Measurements from ENCODE around the gene GPC5.
"Not testable (repeated sequence)": the region's sequence is repeated elsewhere in the genome, so short reads cannot be mapped to it uniquely, and the experiment has no call there.

GPC5 gene

DNA sequence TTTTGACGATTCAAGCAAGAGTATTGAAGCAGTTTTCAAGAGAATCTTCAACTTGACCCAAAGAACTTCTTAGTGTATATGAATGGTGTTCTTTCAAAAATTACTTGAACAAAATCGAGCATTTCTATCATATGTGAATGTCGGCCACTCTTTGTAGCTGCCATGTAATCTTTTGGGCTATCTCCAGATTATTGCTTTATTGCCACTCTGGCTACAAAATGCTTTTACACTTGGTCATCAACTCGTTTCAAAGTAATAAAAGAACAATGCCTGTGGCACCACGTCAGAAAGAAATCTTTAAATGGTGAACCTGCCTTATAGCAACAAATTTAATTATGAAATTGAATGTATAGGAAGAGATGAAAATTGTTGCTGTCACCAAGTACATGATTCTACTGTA, 834.5 kb downstream of the GPC5 start:
- no peaks in the 10 kb centered on the region for H3K36me3 ChIP-seq (ENCODE audit: control insufficient read depth in 1 of 2, insufficient read depth in 2 of 2, low read length in 2 of 2)
- H3K4me3 ChIP-seq (ENCODE audit: low read depth in 1 of 2, low read length in 2 of 2), result no peak overlapping the region
- H3K4me1 ChIP-seq (ENCODE audit: control insufficient read depth in 1 of 2, insufficient read depth in 2 of 2, low read length in 2 of 2), result no peaks in the 10 kb centered on the region
- H3K9me3 ChIP-seq (ENCODE audit: control insufficient read depth in 1 of 2, low read length in 2 of 2), result no peaks in the 10 kb centered on the region
- no peaks in the 10 kb centered on the region for H3K27me3 ChIP-seq (ENCODE audit: low read depth, low read length)
- no peak overlapping the region for H3K27ac ChIP-seq (ENCODE audit: low read length)

DNA sequence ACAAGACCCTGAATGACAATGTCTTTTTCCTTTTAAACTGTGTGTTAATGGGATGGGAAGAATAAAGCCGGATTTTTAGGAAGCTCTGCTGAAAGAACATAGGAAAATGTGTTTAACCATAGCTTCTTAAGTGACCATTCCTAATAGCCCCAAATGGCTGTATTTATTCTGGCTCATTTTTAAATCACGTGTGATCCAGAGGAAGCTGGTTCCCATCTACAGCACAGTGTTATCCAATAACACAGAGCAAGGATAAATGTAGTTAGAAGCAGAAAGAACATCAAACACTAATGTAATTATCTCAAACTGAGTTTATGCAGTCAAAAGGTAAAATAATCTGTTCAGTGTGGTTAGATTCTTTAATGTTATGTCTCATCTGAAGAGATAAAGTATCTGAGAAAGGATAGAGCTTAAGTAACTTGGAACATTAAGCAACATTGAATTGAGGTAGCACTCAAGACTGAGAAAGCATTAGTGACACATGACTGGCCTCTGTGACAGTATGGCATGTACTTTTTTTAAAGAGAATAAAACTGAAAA, 853.3 kb downstream of the GPC5 start:
- no peaks in the 10 kb centered on the region for H3K27me3 ChIP-seq (ENCODE audit: low read depth, low read length)
- no peaks in the 10 kb centered on the region for H3K36me3 ChIP-seq (ENCODE audit: control insufficient read depth in 1 of 2, insufficient read depth in 2 of 2, low read length in 2 of 2)
- no peaks in the 10 kb centered on the region for H3K4me1 ChIP-seq (ENCODE audit: control insufficient read depth in 1 of 2, insufficient read depth in 2 of 2, low read length in 2 of 2)
- H3K9me3 ChIP-seq (ENCODE audit: control insufficient read depth in 1 of 2, low read length in 2 of 2), result no peaks in the 10 kb centered on the region
- H3K27ac ChIP-seq (ENCODE audit: low read length), result no peak overlapping the region
- H3K4me3 ChIP-seq (ENCODE audit: low read depth in 1 of 2, low read length in 2 of 2), result no peak overlapping the region

DNA sequence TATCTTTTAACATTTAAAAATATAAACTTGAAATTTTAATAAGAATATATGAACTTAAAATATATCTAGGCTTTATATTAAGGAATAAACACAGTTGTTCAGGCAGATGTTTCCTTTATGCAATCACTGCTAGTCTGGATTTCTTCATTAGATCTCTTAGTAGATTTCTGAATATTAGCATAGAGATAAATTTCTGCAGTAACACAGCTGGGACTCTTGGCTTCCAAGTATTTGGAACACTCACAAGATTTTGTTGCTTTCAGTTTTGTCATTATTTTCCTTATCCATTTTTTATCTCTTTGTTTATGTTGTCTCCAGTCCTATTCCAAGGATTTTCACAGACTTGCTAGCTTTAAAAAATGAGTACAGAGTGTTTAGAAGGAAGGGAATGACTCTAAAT, 857.1 kb downstream of the GPC5 start:
- Histone ChIP-seq H3K4me1 (ENCODE audit: control insufficient read depth in 1 of 2, insufficient read depth in 2 of 2, low read length in 2 of 2) (no peaks in the 10 kb centered on the region), H3K9me3 (ENCODE audit: control insufficient read depth in 1 of 2, low read length in 2 of 2) (no peaks in the 10 kb centered on the region), H3K27ac (ENCODE audit: low read length) (no peak overlapping the region), H3K4me3 (ENCODE audit: low read depth in 1 of 2, low read length in 2 of 2) (no peak overlapping the region), H3K36me3 (ENCODE audit: control insufficient read depth in 1 of 2, insufficient read depth in 2 of 2, low read length in 2 of 2) (no peaks in the 10 kb centered on the region), H3K27me3 (ENCODE audit: low read depth, low read length) (no peaks in the 10 kb centered on the region)

DNA sequence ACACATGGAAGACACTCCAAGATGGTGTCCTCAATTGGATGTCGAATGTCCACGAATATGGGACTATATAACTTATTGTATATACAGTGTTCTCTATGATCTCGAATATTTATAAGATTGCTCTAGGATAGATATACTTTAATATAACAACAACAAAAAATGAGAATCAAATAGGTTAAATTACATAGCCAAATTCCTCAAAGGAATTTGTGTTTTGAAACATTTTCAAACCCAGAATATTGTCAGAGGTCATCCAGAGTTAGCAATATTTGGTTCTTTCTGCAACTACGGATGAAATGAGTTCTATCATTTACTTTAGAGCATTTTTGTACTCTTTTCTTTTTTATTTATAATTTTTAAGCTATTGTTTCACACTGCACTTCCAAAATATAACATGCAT, 857.8 kb downstream of the GPC5 start:
- Histone ChIP-seq H3K27ac (ENCODE audit: low read length) (no peak overlapping the region), H3K9me3 (ENCODE audit: control insufficient read depth in 1 of 2, low read length in 2 of 2) (no peaks in the 10 kb centered on the region), H3K27me3 (ENCODE audit: low read depth, low read length) (no peaks in the 10 kb centered on the region), H3K36me3 (ENCODE audit: control insufficient read depth in 1 of 2, insufficient read depth in 2 of 2, low read length in 2 of 2) (no peaks in the 10 kb centered on the region), H3K4me3 (ENCODE audit: low read depth in 1 of 2, low read length in 2 of 2) (no peak overlapping the region), H3K4me1 (ENCODE audit: control insufficient read depth in 1 of 2, insufficient read depth in 2 of 2, low read length in 2 of 2) (no peaks in the 10 kb centered on the region)

DNA sequence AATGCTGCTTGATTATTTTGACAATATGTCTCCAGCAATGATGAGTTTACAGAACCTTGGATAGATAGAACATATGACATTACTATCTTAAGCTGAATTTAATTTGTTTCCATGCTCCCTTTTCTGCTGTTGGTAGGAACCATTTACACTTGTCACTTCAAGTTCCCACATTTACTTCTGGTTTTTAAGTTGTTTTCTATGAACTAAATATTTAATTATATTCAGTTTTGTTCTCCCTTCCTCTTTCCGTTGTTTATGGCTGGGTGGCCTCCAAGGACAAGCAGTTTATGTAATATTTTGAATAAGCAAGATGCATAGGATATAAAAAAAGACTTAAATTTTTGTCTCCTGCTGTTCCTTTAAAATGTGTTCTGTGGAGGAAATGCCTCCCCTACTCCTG, 860.6 kb downstream of the GPC5 start:
- H3K27me3 ChIP-seq (ENCODE audit: low read depth, low read length), result no peaks in the 10 kb centered on the region
- H3K9me3 ChIP-seq (ENCODE audit: control insufficient read depth in 1 of 2, low read length in 2 of 2), result no peaks in the 10 kb centered on the region
- H3K27ac ChIP-seq (ENCODE audit: low read length), result no peak overlapping the region
- no peak overlapping the region for H3K4me3 ChIP-seq (ENCODE audit: low read depth in 1 of 2, low read length in 2 of 2)
- H3K4me1 ChIP-seq (ENCODE audit: control insufficient read depth in 1 of 2, insufficient read depth in 2 of 2, low read length in 2 of 2), result no peaks in the 10 kb centered on the region
- H3K36me3 ChIP-seq (ENCODE audit: control insufficient read depth in 1 of 2, insufficient read depth in 2 of 2, low read length in 2 of 2), result no peaks in the 10 kb centered on the region

DNA sequence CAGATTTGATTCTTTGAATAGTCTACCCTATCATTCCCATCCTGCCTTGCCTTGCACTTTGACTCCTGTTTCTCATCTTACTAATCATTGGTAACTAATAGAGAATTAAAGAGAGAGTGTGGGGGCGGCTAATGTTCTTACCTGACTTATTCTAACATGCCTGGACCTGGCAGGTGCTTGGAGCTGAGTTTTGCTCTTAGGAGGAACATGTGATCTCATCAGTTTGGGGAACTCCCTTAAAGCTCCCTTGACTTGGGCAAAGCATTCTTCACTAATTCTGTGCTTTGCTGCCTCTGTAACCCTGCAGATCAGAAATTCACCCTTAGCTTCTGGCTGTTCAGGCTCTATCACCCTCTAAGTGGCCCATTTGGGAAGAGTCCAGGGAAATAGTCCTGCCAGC, 861.1 kb downstream of the GPC5 start:
- Histone ChIP-seq H3K9me3 (ENCODE audit: control insufficient read depth in 1 of 2, low read length in 2 of 2) (no peaks in the 10 kb centered on the region), H3K36me3 (ENCODE audit: control insufficient read depth in 1 of 2, insufficient read depth in 2 of 2, low read length in 2 of 2) (no peaks in the 10 kb centered on the region), H3K27me3 (ENCODE audit: low read depth, low read length) (no peaks in the 10 kb centered on the region), H3K4me1 (ENCODE audit: control insufficient read depth in 1 of 2, insufficient read depth in 2 of 2, low read length in 2 of 2) (no peaks in the 10 kb centered on the region), H3K27ac (ENCODE audit: low read length) (no peak overlapping the region), H3K4me3 (ENCODE audit: low read depth in 1 of 2, low read length in 2 of 2) (no peak overlapping the region)

DNA sequence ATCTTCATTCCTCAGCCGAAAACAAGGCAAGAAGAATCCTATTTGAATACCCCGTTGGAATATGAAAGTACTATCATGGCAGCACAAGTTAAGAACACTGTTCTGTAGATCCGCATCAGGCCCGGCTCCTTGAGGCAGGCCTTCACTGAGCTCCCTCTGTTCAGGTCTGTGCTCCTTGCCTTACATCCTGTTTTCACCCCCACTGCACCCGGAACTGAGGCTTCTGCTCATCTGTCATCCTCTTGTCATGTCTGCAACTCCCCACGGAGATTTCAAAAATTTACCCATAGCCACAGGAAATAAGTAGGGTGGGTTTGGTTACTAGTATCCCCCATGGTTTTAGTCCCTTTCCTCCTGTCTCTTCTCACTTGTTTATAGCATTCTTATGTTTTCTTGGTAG, 861.9 kb downstream of the GPC5 start:
- Histone ChIP-seq H3K27me3 (ENCODE audit: low read depth, low read length) (no peaks in the 10 kb centered on the region), H3K27ac (ENCODE audit: low read length) (no peak overlapping the region), H3K36me3 (ENCODE audit: control insufficient read depth in 1 of 2, insufficient read depth in 2 of 2, low read length in 2 of 2) (no peaks in the 10 kb centered on the region), H3K9me3 (ENCODE audit: control insufficient read depth in 1 of 2, low read length in 2 of 2) (no peaks in the 10 kb centered on the region), H3K4me3 (ENCODE audit: low read depth in 1 of 2, low read length in 2 of 2) (no peak overlapping the region), H3K4me1 (ENCODE audit: control insufficient read depth in 1 of 2, insufficient read depth in 2 of 2, low read length in 2 of 2) (no peaks in the 10 kb centered on the region)

DNA sequence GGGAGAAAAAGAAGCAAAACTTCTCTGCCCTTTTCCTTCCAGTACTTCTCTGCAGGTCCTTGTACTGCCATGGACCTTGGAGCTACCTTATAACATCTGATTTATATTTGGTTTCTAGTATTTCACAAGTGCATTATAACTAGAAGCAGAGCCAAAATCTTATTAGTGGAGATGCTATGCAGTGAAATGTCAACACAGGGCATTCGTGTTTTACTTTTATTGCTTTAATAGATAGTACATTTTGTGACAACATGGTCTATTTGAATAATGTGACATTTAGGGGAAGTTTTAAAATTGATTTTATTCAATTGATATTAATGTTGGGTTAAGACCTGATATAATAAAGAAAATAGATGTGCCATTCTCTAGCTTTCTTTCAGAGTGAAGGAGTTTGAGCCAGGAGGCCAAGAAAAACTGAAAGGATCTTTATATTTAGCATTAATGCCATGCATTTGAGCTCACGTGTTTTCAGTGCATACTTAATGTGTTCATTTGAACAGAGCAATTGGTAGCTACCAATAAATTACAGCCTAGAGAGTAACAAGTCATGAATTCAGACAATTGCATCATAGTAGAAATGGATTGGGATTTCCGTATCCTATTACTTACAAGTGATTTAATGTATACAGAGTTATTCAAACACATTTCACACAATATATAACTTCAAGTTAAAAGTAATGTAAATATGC, 863.8 kb downstream of the GPC5 start:
- Histone ChIP-seq H3K27me3 (ENCODE audit: low read depth, low read length) (no peaks in the 10 kb centered on the region), H3K27ac (ENCODE audit: low read length) (no peak overlapping the region), H3K4me1 (ENCODE audit: control insufficient read depth in 1 of 2, insufficient read depth in 2 of 2, low read length in 2 of 2) (no peaks in the 10 kb centered on the region), H3K4me3 (ENCODE audit: low read depth in 1 of 2, low read length in 2 of 2) (no peak overlapping the region), H3K36me3 (ENCODE audit: control insufficient read depth in 1 of 2, insufficient read depth in 2 of 2, low read length in 2 of 2) (no peaks in the 10 kb centered on the region), H3K9me3 (ENCODE audit: control insufficient read depth in 1 of 2, low read length in 2 of 2) (no peaks in the 10 kb centered on the region)

DNA sequence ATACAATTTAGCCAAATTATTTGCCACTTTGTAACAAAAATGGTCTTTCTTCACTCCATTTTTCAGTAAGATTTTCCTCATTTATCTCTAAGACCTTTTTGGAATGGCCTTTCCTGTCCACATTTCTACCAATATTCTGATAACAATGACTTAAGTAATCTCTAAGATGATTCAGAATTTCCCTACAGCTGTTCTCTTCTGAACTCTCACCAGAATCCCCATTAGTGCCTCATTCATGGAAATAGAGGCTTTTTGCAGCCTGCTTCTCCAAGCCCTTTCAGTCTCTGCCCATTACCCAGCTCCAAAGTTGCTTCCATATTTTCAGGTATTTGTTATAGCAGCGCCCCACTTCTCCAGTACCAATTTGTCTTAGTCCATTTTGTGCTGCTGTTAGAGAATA, 867.0 kb downstream of the GPC5 start:
- no peak overlapping the region for H3K4me3 ChIP-seq (ENCODE audit: low read depth in 1 of 2, low read length in 2 of 2)
- H3K27ac ChIP-seq (ENCODE audit: low read length), result no peak overlapping the region
- no peaks in the 10 kb centered on the region for H3K9me3 ChIP-seq (ENCODE audit: control insufficient read depth in 1 of 2, low read length in 2 of 2)
- H3K36me3 ChIP-seq (ENCODE audit: control insufficient read depth in 1 of 2, insufficient read depth in 2 of 2, low read length in 2 of 2), result no peaks in the 10 kb centered on the region
- H3K4me1 ChIP-seq (ENCODE audit: control insufficient read depth in 1 of 2, insufficient read depth in 2 of 2, low read length in 2 of 2), result no peaks in the 10 kb centered on the region
- H3K27me3 ChIP-seq (ENCODE audit: low read depth, low read length), result no peaks in the 10 kb centered on the region

DNA sequence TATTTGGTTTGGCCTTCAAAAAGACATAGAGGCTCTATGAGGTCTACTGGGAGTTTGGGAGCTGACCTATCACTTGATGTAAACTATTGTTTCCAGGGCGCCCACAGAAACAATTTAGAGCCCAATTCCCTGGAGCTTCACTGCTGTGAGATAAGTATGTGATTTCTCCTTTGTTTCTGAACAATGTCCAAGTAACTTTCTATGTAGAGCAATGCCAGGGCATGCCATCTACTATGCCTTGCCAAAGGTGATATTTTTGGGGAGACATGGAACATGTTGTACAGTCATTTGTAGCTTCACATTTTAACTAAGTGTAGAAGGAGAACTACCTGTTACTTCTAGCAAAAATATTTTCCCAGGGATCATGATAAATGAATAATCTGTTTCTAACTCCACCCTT, 872.6 kb downstream of the GPC5 start:
- H3K36me3 ChIP-seq (ENCODE audit: control insufficient read depth in 1 of 2, insufficient read depth in 2 of 2, low read length in 2 of 2), result no peaks in the 10 kb centered on the region
- H3K9me3 ChIP-seq (ENCODE audit: control insufficient read depth in 1 of 2, low read length in 2 of 2), result no peaks in the 10 kb centered on the region
- no peak overlapping the region for H3K4me3 ChIP-seq (ENCODE audit: low read depth in 1 of 2, low read length in 2 of 2)
- H3K4me1 ChIP-seq (ENCODE audit: control insufficient read depth in 1 of 2, insufficient read depth in 2 of 2, low read length in 2 of 2), result no peaks in the 10 kb centered on the region
- no peak overlapping the region for H3K27ac ChIP-seq (ENCODE audit: low read length)
- no peaks in the 10 kb centered on the region for H3K27me3 ChIP-seq (ENCODE audit: low read depth, low read length)

DNA sequence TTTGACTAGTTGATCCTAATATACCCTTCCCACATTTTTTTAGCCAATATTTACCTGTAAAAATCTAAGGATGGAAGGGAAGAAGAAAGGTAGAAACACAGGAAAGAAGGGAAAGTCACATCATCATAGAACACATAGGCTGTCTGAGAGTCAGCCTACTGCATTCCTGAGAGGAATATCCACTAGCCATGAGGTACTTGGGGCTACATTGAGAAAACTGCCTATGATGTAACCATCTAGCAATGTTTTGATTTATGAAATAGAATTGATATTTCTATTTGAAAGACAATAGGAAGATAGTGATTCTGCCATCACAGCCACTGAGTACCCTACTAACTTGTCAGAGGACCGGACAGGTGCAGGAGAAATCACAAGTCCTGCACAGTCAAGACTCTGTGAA, 873.8 kb downstream of the GPC5 start:
- no peaks in the 10 kb centered on the region for H3K9me3 ChIP-seq (ENCODE audit: control insufficient read depth in 1 of 2, low read length in 2 of 2)
- H3K4me1 ChIP-seq (ENCODE audit: control insufficient read depth in 1 of 2, insufficient read depth in 2 of 2, low read length in 2 of 2), result no peaks in the 10 kb centered on the region
- H3K4me3 ChIP-seq (ENCODE audit: low read depth in 1 of 2, low read length in 2 of 2), result no peak overlapping the region
- no peak overlapping the region for H3K27ac ChIP-seq (ENCODE audit: low read length)
- H3K27me3 ChIP-seq (ENCODE audit: low read depth, low read length), result no peaks in the 10 kb centered on the region
- no peaks in the 10 kb centered on the region for H3K36me3 ChIP-seq (ENCODE audit: control insufficient read depth in 1 of 2, insufficient read depth in 2 of 2, low read length in 2 of 2)

DNA sequence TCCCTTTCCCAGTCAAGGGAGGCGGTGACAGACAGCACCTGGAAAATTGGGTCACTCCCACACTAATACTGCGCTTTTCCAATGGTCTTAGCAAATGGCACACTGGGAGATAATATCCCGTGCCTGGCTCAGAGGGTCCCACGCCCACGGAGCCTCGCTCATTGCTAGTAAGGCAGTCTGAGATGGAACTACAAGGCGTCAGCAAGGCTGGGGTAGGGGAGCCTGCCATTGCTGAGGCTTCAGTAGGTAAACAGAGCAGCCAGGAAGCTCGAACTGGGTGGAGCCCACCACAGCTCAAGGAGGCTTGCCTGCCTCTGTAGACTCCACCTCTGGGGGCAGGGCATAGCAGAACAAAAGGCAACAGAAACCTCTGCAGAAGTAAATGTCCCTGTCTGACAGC, 882.6 kb downstream of the GPC5 start:
- not testable (repeated sequence) for H3K27me3 ChIP-seq (ENCODE audit: low read depth, low read length); H3K9me3 ChIP-seq (ENCODE audit: control insufficient read depth in 1 of 2, low read length in 2 of 2); H3K36me3 ChIP-seq (ENCODE audit: control insufficient read depth in 1 of 2, insufficient read depth in 2 of 2, low read length in 2 of 2); H3K4me3 ChIP-seq (ENCODE audit: low read depth in 1 of 2, low read length in 2 of 2); H3K27ac ChIP-seq (ENCODE audit: low read length); H3K4me1 ChIP-seq (ENCODE audit: control insufficient read depth in 1 of 2, insufficient read depth in 2 of 2, low read length in 2 of 2)
